Measurements from ENCODE around the gene TMEM108.

TMEM108 gene

GRCh38 chr3:133168025-133168401 lies 129.8 kb downstream of the TMEM108 start:
- no peak for DNase-seq

GRCh38 chr3:133169331-133170068 lies 131.3 kb downstream of the TMEM108 start:
- peak; percentile 76 for DNase-seq

- no peak for DNase-seq
These were observed 133.6 kb downstream of the TMEM108 start for GRCh38 chr3:133171831-133172230.

GRCh38 chr3:133181392-133182150 lies 143.4 kb downstream of the TMEM108 start:
- DNase-seq = no peak

GRCh38 chr3:133187870-133188379 lies 149.7 kb downstream of the TMEM108 start:
- DNase-seq = no peak

GRCh38 chr3:133188996-133189395 lies 150.8 kb downstream of the TMEM108 start:
- peak; percentile 48 for DNase-seq

- no peak for DNase-seq
These were observed 151.7 kb downstream of the TMEM108 start for GRCh38 chr3:133189893-133190292.

GRCh38 chr3:133191818-133192217 lies 153.6 kb downstream of the TMEM108 start:
- no peak for DNase-seq

- no peak for DNase-seq
These were observed 154.3 kb downstream of the TMEM108 start for GRCh38 chr3:133192363-133192945.

GRCh38 chr3:133192967-133193366 lies 154.8 kb downstream of the TMEM108 start:
- DNase-seq = no peak

- no peak for DNase-seq
These were observed 158.3 kb downstream of the TMEM108 start for GRCh38 chr3:133196527-133196926.

GRCh38 chr3:133197619-133198018 lies 159.4 kb downstream of the TMEM108 start:
- DNase-seq = no peak

- no peak for DNase-seq
These were observed 168.7 kb downstream of the TMEM108 start for GRCh38 chr3:133206921-133207320.

GRCh38 chr3:133208184-133208583 lies 170.0 kb downstream of the TMEM108 start:
- no peak for DNase-seq

- DNase-seq = no peak
These were observed 171.8 kb downstream of the TMEM108 start for GRCh38 chr3:133209871-133210550.

GRCh38 chr3:133210656-133211055 lies 172.5 kb downstream of the TMEM108 start:
- no peak for DNase-seq

GRCh38 chr3:133211449-133211848 lies 173.3 kb downstream of the TMEM108 start:
- no peak for DNase-seq

GRCh38 chr3:133211856-133212255 lies 173.7 kb downstream of the TMEM108 start:
- no peak for DNase-seq

- DNase-seq = no peak
These were observed 175.7 kb downstream of the TMEM108 start for GRCh38 chr3:133213937-133214336.

- DNase-seq = no peak
These were observed 189.6 kb downstream of the TMEM108 start for GRCh38 chr3:133227813-133228212.

- no peak for DNase-seq
These were observed 192.0 kb downstream of the TMEM108 start for GRCh38 chr3:133230195-133230594.

GRCh38 chr3:133236901-133237300 lies 198.7 kb downstream of the TMEM108 start:
- DNase-seq = no peak

GRCh38 chr3:133237380-133237779 lies 199.2 kb downstream of the TMEM108 start:
- no peak for DNase-seq
